H1 (cell line): ENCODE measurements around the gene IL24. TPM values are rescaled to one million over a fixed set of nuclear protein-coding genes. Genes with fewer than 3 reads are reported as not detected.

ENCODE experiments used
- CTCF ChIA-PET: fragments of 300-600 bp; sonication (Branson Sonifier 250); formaldehyde crosslinking; loops from one replicate; lab custom pipeline; 2021; ENCODE audit not compliant: partially characterized antibody; lab: Charles Lee
- POLR2A ChIA-PET: fragments of 300-600 bp; sonication (Branson Sonifier 250); formaldehyde crosslinking; loops from one replicate; lab custom pipeline; 2021; ENCODE audit warnings: inconsistent platforms; ENCODE audit not compliant: partially characterized antibody; lab: Charles Lee
- DNase-seq, 2 experiments: peaks; one replicate each; pipeline versions ENCODE4 v3.0.0 to v3.0.0-alpha.2; 2010 to 2022; ENCODE audit warnings: low spot score in 2 of 2, low read depth in 1 of 2, mixed read lengths in 1 of 2
- FAIRE-seq: peaks from 2 replicates; lab custom pipeline; 2011; peaks lifted over from hg19 to GRCh38; lab: Jason Lieb, UNC
- H2AFZ ChIP-seq: 2 replicates; pipeline ENCODE4 v1.8.1; 2012; ENCODE audit warnings: low read length, inconsistent platforms
- H2AK5ac ChIP-seq: 2 replicates; pipeline ENCODE4 v1.6.1; 2013; ENCODE audit warnings: low read depth, low read length
- H2BK120ac ChIP-seq: replicated peaks from 2 replicates; pipeline ENCODE3; 2013; ENCODE audit warnings: low read depth, low read length, inconsistent platforms
- H2BK12ac ChIP-seq: 2 replicates; pipeline ENCODE4 v1.6.1; 2013; ENCODE audit warnings: low read depth, low read length
- H2BK15ac ChIP-seq: 2 replicates; pipeline ENCODE4 v1.6.1; 2013; ENCODE audit warnings: low read length
- H2BK20ac ChIP-seq: 2 replicates; pipeline ENCODE4 v1.6.1; 2013; ENCODE audit warnings: low read length
- H2BK5ac ChIP-seq: 2 replicates; pipeline ENCODE4 v1.6.1; 2013; ENCODE audit warnings: low read depth, low read length
- H3K14ac ChIP-seq: 2 replicates; pipeline ENCODE4 v1.6.1; 2013; ENCODE audit warnings: inconsistent platforms; ENCODE audit not compliant: insufficient read length
- H3K18ac ChIP-seq: 2 replicates; pipeline ENCODE4 v1.6.1; 2013; ENCODE audit warnings: low read length; ENCODE audit errors: extremely low read depth
- H3K23ac ChIP-seq: 2 replicates; pipeline ENCODE4 v1.6.1; 2013; ENCODE audit warnings: inconsistent platforms; ENCODE audit not compliant: insufficient read length
- H3K23me2 ChIP-seq: 2 replicates; pipeline ENCODE4 v1.6.1; 2013; ENCODE audit warnings: low read depth, low read length
- H3K27ac ChIP-seq: 2 replicates; pipeline ENCODE4 v1.6.1; 2011; ENCODE audit warnings: low read depth, low read length, inconsistent platforms
- H3K27me3 ChIP-seq, 4 experiments: replicated peaks in 1 of 4; 1 replicate in 1 of 4; 2 replicates in 3 of 4; pipeline versions ENCODE4 v1.6.1 to v1.8.1; 2011 to 2013; ENCODE audit warnings: low read length in 3 of 4, mild to moderate bottlenecking in 3 of 4, inconsistent platforms in 2 of 4, mixed read lengths in 2 of 4, moderate library complexity in 1 of 4; ENCODE audit not compliant: control insufficient read depth in 3 of 4, insufficient read depth in 3 of 4; ENCODE audit errors: extremely low read depth in 1 of 4
- H3K36me3 ChIP-seq, 4 experiments: 2 replicates each; pipeline versions ENCODE4 v1.6.1 to v1.8.1; 2011 to 2013; ENCODE audit warnings: mild to moderate bottlenecking in 4 of 4, low read length in 3 of 4, moderate library complexity in 2 of 4, control low read depth in 1 of 4, inconsistent platforms in 1 of 4; ENCODE audit not compliant: insufficient read depth in 4 of 4, control insufficient read depth in 2 of 4
- H3K4ac ChIP-seq: replicated peaks from 2 replicates; pipeline ENCODE3; 2013; ENCODE audit warnings: low read length, low read depth, mixed read lengths, inconsistent platforms; ENCODE audit not compliant: insufficient read length
- H3K4me1 ChIP-seq, 4 experiments: replicated peaks in 1 of 4; 1 replicate in 1 of 4; 2 replicates in 3 of 4; pipeline versions ENCODE4 v1.6.1 to v1.8.1; 2011 to 2013; ENCODE audit warnings: low read length in 3 of 4, inconsistent platforms in 2 of 4, mixed read lengths in 1 of 4; ENCODE audit not compliant: insufficient read depth in 4 of 4, control insufficient read depth in 3 of 4
- H3K4me2 ChIP-seq, 2 experiments: 2 replicates each; pipeline versions ENCODE4 v1.6.1 to v1.8.1; 2011 to 2013; ENCODE audit warnings: low read depth in 2 of 2, low read length in 2 of 2, control low read depth in 1 of 2, inconsistent platforms in 1 of 2, mild to moderate bottlenecking in 1 of 2; ENCODE audit not compliant: insufficient read depth in 1 of 2
- H3K4me3 ChIP-seq, 4 experiments: fragments of 200-600, 300-600 bp in 1 of 4; sonication (generic), shearing (Covaris generic), sonication (Bioruptor Twin) in 1 of 4; 2 replicates each; pipeline versions ENCODE4 v1.5.1 to v1.8.1; 2011 to 2016; ENCODE audit warnings: low read length in 4 of 4, low read depth in 3 of 4, control low read depth in 2 of 4, inconsistent platforms in 2 of 4, mild to moderate bottlenecking in 2 of 4, mixed read lengths in 1 of 4, moderate library complexity in 1 of 4; ENCODE audit not compliant: insufficient read depth in 2 of 4; ENCODE audit errors: extremely low read depth in 1 of 4
- H3K56ac ChIP-seq: replicated peaks from 2 replicates; pipeline ENCODE3; 2013; ENCODE audit warnings: low read depth, mild to moderate bottlenecking, mixed read lengths, low read length, inconsistent platforms; ENCODE audit not compliant: insufficient read length
- H3K79me1 ChIP-seq: 2 replicates; pipeline ENCODE4 v1.6.1; 2013; ENCODE audit warnings: low read depth, low read length, control low read depth
- H3K79me2 ChIP-seq, 2 experiments: 2 replicates each; pipeline versions ENCODE4 v1.6.1 to v1.8.1; 2012 to 2013; ENCODE audit warnings: low read length in 2 of 2, mild to moderate bottlenecking in 2 of 2, inconsistent platforms in 1 of 2; ENCODE audit not compliant: insufficient read depth in 2 of 2, control insufficient read depth in 1 of 2
- H3K9ac ChIP-seq, 4 experiments: replicated peaks in 1 of 4; 1 replicate in 1 of 4; 2 replicates in 3 of 4; pipeline versions ENCODE4 v1.6.1 to v1.8.1; 2011 to 2013; ENCODE audit warnings: low read depth in 3 of 4, low read length in 3 of 4, control low read depth in 2 of 4, mild to moderate bottlenecking in 2 of 4, moderate library complexity in 2 of 4, inconsistent platforms in 1 of 4; ENCODE audit errors: extremely low read depth in 1 of 4
- H3K9me3 ChIP-seq, 2 experiments: 2 replicates each; pipeline versions ENCODE4 v1.6.1 to v1.8.1; 2012 to 2013; ENCODE audit warnings: mild to moderate bottlenecking in 2 of 2, moderate library complexity in 2 of 2, control low read depth in 1 of 2, inconsistent platforms in 1 of 2, low read depth in 1 of 2, low read length in 1 of 2, mixed read lengths in 1 of 2; ENCODE audit not compliant: insufficient read depth in 2 of 2
- H4K20me1 ChIP-seq, 2 experiments: replicated peaks in 1 of 2; 2 replicates each; pipeline versions ENCODE3 to v1.8.1; 2011 to 2013; ENCODE audit warnings: inconsistent platforms in 2 of 2, low read length in 2 of 2, mild to moderate bottlenecking in 1 of 2; ENCODE audit not compliant: insufficient read depth in 2 of 2, control insufficient read depth in 1 of 2
- H4K5ac ChIP-seq: 2 replicates; pipeline ENCODE4 v1.6.1; 2013; ENCODE audit warnings: low read length, low read depth, mixed read lengths, inconsistent platforms; ENCODE audit not compliant: insufficient read length
- H4K8ac ChIP-seq: 2 replicates; pipeline ENCODE4 v1.8.0; 2013; ENCODE audit warnings: mild to moderate bottlenecking, moderate library complexity, low read length, inconsistent platforms; ENCODE audit not compliant: insufficient read depth; ENCODE audit errors: extremely low read depth
- H4K91ac ChIP-seq: replicated peaks from 2 replicates; pipeline ENCODE3; 2013; ENCODE audit warnings: low read length, mixed read lengths, inconsistent platforms; ENCODE audit not compliant: insufficient read length
- CBX8 ChIP-seq: fragments of 300-800, 300-1000 bp; sonication (generic); IDR thresholded peaks from 2 replicates; pipeline ENCODE4 v1.7.1; 2016; ENCODE audit warnings: low read depth, low read length, borderline replicate concordance
- FOSL1 ChIP-seq: IDR thresholded peaks from 2 replicates; pipeline ENCODE4 v1.6.1; 2011; ENCODE audit warnings: mild to moderate bottlenecking, low read depth, low read length, moderate library complexity; ENCODE audit not compliant: insufficient read depth
- KDM5A ChIP-seq: fragments of 200-600 bp; IDR thresholded peaks from 2 replicates; pipeline ENCODE4 v1.7.1; 2012; ENCODE audit warnings: mild to moderate bottlenecking, low read length, inconsistent platforms, mixed read lengths
- MAFK ChIP-seq: IDR thresholded peaks from 2 replicates; pipeline ENCODE4 v1.6.1; 2012; ENCODE audit warnings: low read depth, mild to moderate bottlenecking, improper control_type of control experiment, low read length
- POU5F1 ChIP-seq: IDR thresholded peaks from 2 replicates; pipeline ENCODE4 v1.6.1; 2011; ENCODE audit warnings: low read depth, mild to moderate bottlenecking, low read length, moderate library complexity
- RNF2 ChIP-seq: fragments of 200-900, 300-1000 bp; sonication (generic); IDR thresholded peaks from 2 replicates; pipeline ENCODE4 v1.7.1; 2016; ENCODE audit warnings: borderline replicate concordance, low read depth, mild to moderate bottlenecking, antibody characterized with exemption, low read length; ENCODE audit not compliant: poor library complexity, severe bottlenecking; ENCODE audit errors: missing control alignments
- RXRA ChIP-seq: IDR thresholded peaks from 2 replicates; pipeline ENCODE4 v1.6.1; 2011; ENCODE audit warnings: low read depth, mild to moderate bottlenecking, low read length, moderate library complexity; ENCODE audit not compliant: insufficient read depth
- TAF1 ChIP-seq: IDR thresholded peaks from 2 replicates; pipeline ENCODE4 v1.6.1; 2011; ENCODE audit warnings: mild to moderate bottlenecking, low read depth, low read length
- TBP ChIP-seq: IDR thresholded peaks from 2 replicates; pipeline ENCODE4 v1.6.1; 2011; ENCODE audit warnings: low read depth, low read length, improper control_type of control experiment
- TCF12 ChIP-seq: IDR thresholded peaks from 2 replicates; pipeline ENCODE4 v1.6.1; 2011; ENCODE audit warnings: low read depth, mild to moderate bottlenecking, low read length
- TEAD4 ChIP-seq: IDR thresholded peaks from 2 replicates; pipeline ENCODE4 v1.6.1; 2012; ENCODE audit warnings: low read depth, low read length, inconsistent platforms, mixed read lengths
- WGBS, 2 experiments: shearing (Covaris generic) in 1 of 2; methylation state at CpG; one replicate each; pipeline versions ENCODE4 v1.1.6 to v1.1.7; 2013 to 2015; ENCODE audit warnings: low lambda C conversion rate in 2 of 2, mixed read lengths in 2 of 2, inconsistent platforms in 1 of 2, low coverage in 1 of 2, missing lambda C conversion rate in 1 of 2; ENCODE audit not compliant: insufficient replicate concordance in 2 of 2, insufficient coverage in 1 of 2, insufficient read length in 1 of 2; ENCODE audit errors: extremely low coverage in 1 of 2, missing lambda C conversion rate in 1 of 2; 5-methylcytosine and 5-hydroxymethylcytosine counted together
- polyA plus RNA-seq, 7 experiments: library from polyadenylated mRNA; depleted of rRNA in 3 of 7; stranded (reverse) in 5 of 7; unstranded in 2 of 7; fragments of >200 nt in 5 of 7; fragments of 200-250 nt in 2 of 7; gene quantifications; 1 replicate in 5 of 7; 2 replicates in 1 of 7; 4 replicates in 1 of 7; pipeline versions ENCODE4 v1.2.1 to v1.2.3, GENCODE V29; 2011 to 2013; ENCODE audit warnings: missing spikeins in 2 of 7, mixed read lengths in 2 of 7
- total RNA-seq: library from RNA; stranded (reverse); fragmentation: NEBNext Ultra II Directional; extraction: Animal tissue kit (Norgen Biotek cat#: 25700); gene quantifications from 2 replicates; pipeline ENCODE4 v1.2.1, GENCODE V29; 2021

IL24 gene
- total and polyA plus RNA-seq, 2 of the 8 experiments (the other 6 are each of a cell fraction or from before 2014, with no cell fraction given) = not detected

DNA sequence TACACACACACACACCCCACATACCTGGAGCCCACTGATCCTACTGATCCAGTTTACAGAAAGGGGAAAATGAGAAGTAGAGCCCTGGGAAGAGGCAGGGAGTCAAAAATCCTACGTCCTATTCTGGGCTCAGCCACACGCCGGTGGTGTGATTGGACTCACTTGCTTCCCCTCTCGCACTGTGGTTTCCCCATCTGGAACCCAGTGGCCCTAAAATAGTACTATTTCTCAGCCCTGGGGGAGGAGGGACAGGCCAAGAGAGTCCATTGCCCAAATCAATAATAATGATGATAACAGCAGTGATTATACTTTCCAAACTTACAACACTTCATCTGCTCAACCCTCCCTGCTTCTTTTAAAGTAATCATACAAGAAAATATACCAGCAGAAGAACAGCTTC lies 52.0 kb downstream of the IL24 start:
- 100% methylated on average over 4 of the region's 4 CpGs; no CpG with 5 or more reads in 1 of the 2 experiments for WGBS, 2 experiments
- Histone ChIP-seq H2BK5ac (no peak overlapping the region), H3K27ac (no peak overlapping the region), H3K9ac (no peak overlapping the region), H3K4ac (no peak overlapping the region), H3K79me1 (no peaks in the 10 kb centered on the region), H3K23me2 (no peaks in the 10 kb centered on the region), H3K56ac (no peak overlapping the region), H3K79me2 (no peaks in the 10 kb centered on the region), H4K91ac (no peak overlapping the region), H3K4me2 (no peak overlapping the region), H4K8ac (no peak overlapping the region), H3K4me3 (no peak overlapping the region), H3K14ac (no peak overlapping the region), H4K5ac (no peak overlapping the region), H3K18ac (no peak overlapping the region), H2BK15ac (no peak overlapping the region), H3K4me1 (no peaks in the 10 kb centered on the region; a peak in 1 of 7 replicates), H3K23ac (no peak overlapping the region), H3K36me3 (no peaks in the 10 kb centered on the region), H2AFZ (no peak overlapping the region), H2BK20ac (no peak overlapping the region), H3K27me3 (no peaks in the 10 kb centered on the region), H4K20me1 (no peaks in the 10 kb centered on the region), H3K9me3 (no peaks in the 10 kb centered on the region), H2AK5ac (no peak overlapping the region), H2BK120ac (no peak overlapping the region), H2BK12ac (no peak overlapping the region)
- ChIA-PET POLR2A (no interaction called here), CTCF (interaction anchor here (1.5 to 13.6 kb wide), 6 partner anchors 9 to 36 kb away, joined by 3 to 226 read pairs (median 6); no protein-coding TSS in a partner anchor)
- no peak for FAIRE-seq
- no peak for DNase-seq
- no peak for TF ChIP-seq RNF2
- TF ChIP-seq TAF1 = no peak
- TF ChIP-seq TBP = no peak
- no peak for TF ChIP-seq RXRA
- no peak for TF ChIP-seq MAFK
- TF ChIP-seq TCF12 = no peak
- TF ChIP-seq POU5F1 = no peak
- no peak for TF ChIP-seq CBX8
- no peak for TF ChIP-seq TEAD4
- TF ChIP-seq KDM5A = no peak
- no peak for TF ChIP-seq FOSL1
